Skin epidermis (tissue), 12 donors: ENCODE results near the gene EPHX1.

Experiments used
- H3K27ac ChIP-seq, 21 experiments: fragments of 200-600 bp; sonication (generic) in 11 of 21; one replicate each; pipeline ENCODE4 v1.5.0; 2020; ENCODE audit warnings: mild to moderate bottlenecking in 3 of 21, inconsistent platforms in 2 of 21, moderate library complexity in 2 of 21
- H3K4me3 ChIP-seq, 7 experiments: fragments of 200-600 bp; sonication (generic) in 2 of 7; one replicate each; pipeline ENCODE4 v1.5.0; 2020; ENCODE audit warnings: inconsistent platforms in 2 of 7, mild to moderate bottlenecking in 2 of 7, moderate library complexity in 1 of 7

Gene EPHX1

GRCh38 chr1:225851805-225852204 is 41.9 kb downstream of the EPHX1 start:
- Histone ChIP-seq H3K27ac (no peak overlapping the region), H3K4me3 (no peak overlapping the region)

GRCh38 chr1:225852413-225853124 is 42.6 kb downstream of the EPHX1 start:
- H3K4me3 ChIP-seq: no peak overlapping the region
- H3K27ac ChIP-seq: no peak overlapping the region

GRCh38 chr1:225853441-225853840 is 43.5 kb downstream of the EPHX1 start:
- Histone ChIP-seq H3K4me3 (no peak overlapping the region), H3K27ac (no peak overlapping the region)

GRCh38 chr1:225855503-225856300 is 45.8 kb downstream of the EPHX1 start:
- peak overlapping the region in 3 of 21 experiments; percentile 2 to 51 (median 26) for H3K27ac ChIP-seq
- no peak overlapping the region for H3K4me3 ChIP-seq

GRCh38 chr1:225857256-225857655 is 47.3 kb downstream of the EPHX1 start:
- Histone ChIP-seq H3K27ac (no peak overlapping the region), H3K4me3 (no peak overlapping the region)

GRCh38 chr1:225859151-225859550 is 49.2 kb downstream of the EPHX1 start:
- H3K4me3 ChIP-seq: no peak overlapping the region
- H3K27ac ChIP-seq: no peak overlapping the region

- Histone ChIP-seq H3K27ac (no peak overlapping the region), H3K4me3 (no peak overlapping the region)
Observed at GRCh38 chr1:225860107-225860506, 50.2 kb downstream of the EPHX1 start.

GRCh38 chr1:225860876-225861441 is 51.0 kb downstream of the EPHX1 start:
- Histone ChIP-seq H3K27ac (no peak overlapping the region), H3K4me3 (no peak overlapping the region)

GRCh38 chr1:225861834-225862580 is 52.1 kb downstream of the EPHX1 start:
- Histone ChIP-seq H3K4me3 (no peak overlapping the region), H3K27ac (no peak overlapping the region)

GRCh38 chr1:225862581-225862950 is 52.6 kb downstream of the EPHX1 start:
- no peak overlapping the region for H3K27ac ChIP-seq
- H3K4me3 ChIP-seq: no peak overlapping the region

- Histone ChIP-seq H3K4me3 (no peak overlapping the region), H3K27ac (no peak overlapping the region)
Observed at GRCh38 chr1:225863167-225863566, 53.2 kb downstream of the EPHX1 start.

- Histone ChIP-seq H3K27ac (peak overlapping the region in 6 of 21 experiments; percentile 8 to 67 (median 40)), H3K4me3 (no peak overlapping the region)
Observed at GRCh38 chr1:225865514-225865913, 55.6 kb downstream of the EPHX1 start.

- H3K27ac ChIP-seq: peak overlapping the region in 9 of 21 experiments; percentile 22 to 67 (median 34)
- no peak overlapping the region for H3K4me3 ChIP-seq
Observed at GRCh38 chr1:225866061-225866837, 56.3 kb downstream of the EPHX1 start.

GRCh38 chr1:225866981-225867380 is 57.1 kb downstream of the EPHX1 start:
- H3K4me3 ChIP-seq: no peak overlapping the region
- H3K27ac ChIP-seq: peak overlapping the region in 2 of 21 experiments; percentile 47 to 67

- Histone ChIP-seq H3K27ac (no peak overlapping the region), H3K4me3 (no peak overlapping the region)
Observed at GRCh38 chr1:225868631-225869330, 58.9 kb downstream of the EPHX1 start.

GRCh38 chr1:225870911-225871310 is 61.0 kb downstream of the EPHX1 start:
- no peak overlapping the region for H3K27ac ChIP-seq

GRCh38 chr1:225871359-225872074 is 61.6 kb downstream of the EPHX1 start:
- H3K27ac ChIP-seq: no peak overlapping the region
- H3K4me3 ChIP-seq: no peak overlapping the region

More at GRCh38 chr1:225870911-225871310, 61.0 kb downstream of the EPHX1 start:
- H3K4me3 ChIP-seq: no peak overlapping the region

- no peak overlapping the region for H3K27ac ChIP-seq
- no peak overlapping the region for H3K4me3 ChIP-seq
Observed at GRCh38 chr1:225872075-225872430, 62.1 kb downstream of the EPHX1 start.
